OCI-LY1 (cell line): ENCODE data around the gene DCTN1.

Experiments used
- CTCF ChIP-seq: fragments of 200-600 bp; sonication (generic), shearing (Covaris generic); IDR thresholded peaks from 2 replicates; pipeline ENCODE4 v1.5.1; 2017; ENCODE audit warnings: mild to moderate bottlenecking, antibody characterized with exemption, low read length, moderate library complexity, mixed read lengths
- EZH2 ChIP-seq: fragments of 200-600 bp; sonication (generic), shearing (Covaris generic); IDR thresholded peaks from 2 replicates; pipeline ENCODE4 v1.8.0; 2017; ENCODE audit warnings: borderline replicate concordance, mixed run types, mild to moderate bottlenecking, antibody characterized with exemption, low read length, moderate library complexity, mixed read lengths

GRCh38 chr2:74328074-74328473, 52.0 kb downstream of the DCTN1 start:
- TF ChIP-seq CTCF (no peak), EZH2 (no peak)
